Lower lobe of right lung (tissue), 2 donors: ENCODE data around the gene SPRY4. TPM values are rescaled to one million over a fixed set of nuclear protein-coding genes. Genes with fewer than 3 reads are reported as not detected.

Experiments used
- ATAC-seq, 2 donors: fragments of 200-7000 bp; cut with Tn5 transposase; one replicate each; pipeline ENCODE4 v1.9.1; 2020 to 2022; ENCODE audit warnings: mild to moderate bottlenecking in 2 of 2, moderate library complexity in 2 of 2
- DNase-seq: peaks from one replicate; pipeline ENCODE4 v3.0.0-alpha.2; 2020
- H3K27ac ChIP-seq: fragments of 200-600 bp; one replicate; pipeline ENCODE4 v1.8.0; 2022
- H3K27me3 ChIP-seq: fragments of 200-600 bp; one replicate; pipeline ENCODE4 v1.8.0; 2022; ENCODE audit warnings: low read depth
- H3K36me3 ChIP-seq: fragments of 200-600 bp; one replicate; pipeline ENCODE4 v1.8.0; 2022; ENCODE audit warnings: mild to moderate bottlenecking
- H3K4me1 ChIP-seq: fragments of 200-600 bp; one replicate; pipeline ENCODE4 v1.8.0; 2022
- H3K4me3 ChIP-seq: fragments of 200-600 bp; one replicate; pipeline ENCODE4 v1.8.0; 2022; ENCODE audit warnings: mild to moderate bottlenecking
- H3K9me3 ChIP-seq: fragments of 200-600 bp; one replicate; pipeline ENCODE4 v1.8.0; 2022
- intact Hi-C: fragments of 100-400 bp; cut with DNase I; formaldehyde crosslinking; loops from one replicate; pipeline ENCODE4 v1.11.0; 2022
- total RNA-seq: library from RNA; stranded (reverse); fragmentation: NEBNext Ultra II Directional; extraction: Animal tissue kit (Norgen Biotek cat#: 25700); gene quantifications from one replicate; pipeline ENCODE4 v1.2.1, GENCODE V29; 2021
- TF ChIP-seq, protein P1 (sequence below): fragments of 200-600 bp; IDR thresholded peaks from one replicate; pipeline ENCODE4 v1.8.0; 2022; ENCODE audit warnings: antibody characterized with exemption, mild to moderate bottlenecking
- donor health status: DM: no; HTN: yes; CAD: no; lungs with severe emphysema.

SPRY4 gene
- total RNA-seq, 1 donor from 2014 or later: 42.7 TPM

DNA sequence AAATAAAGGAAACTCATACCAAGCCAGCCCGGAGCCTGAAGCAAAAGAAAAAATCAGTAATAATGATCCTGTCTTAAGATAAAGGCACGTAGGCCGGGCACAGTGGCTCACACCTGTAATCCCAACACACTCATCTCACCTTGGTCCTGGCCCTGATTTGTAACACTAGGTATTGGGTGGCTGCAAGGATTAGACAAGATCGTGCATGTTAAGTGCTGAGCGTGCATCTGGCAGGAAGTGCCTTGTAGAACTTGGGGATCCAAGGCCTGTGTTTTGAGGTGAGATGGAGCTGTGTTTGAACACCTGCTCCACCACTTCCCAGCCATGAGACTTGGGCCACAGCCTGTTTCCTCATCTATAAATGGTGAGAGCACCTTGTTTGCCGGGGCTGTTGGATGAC is 41.5 kb downstream of the SPRY4 start:
- H3K36me3 ChIP-seq: no peaks in the 10 kb centered on the region
- H3K27ac ChIP-seq: no peak overlapping the region
- intact Hi-C loops: no loop called here
- TF ChIP-seq, protein P1, sequence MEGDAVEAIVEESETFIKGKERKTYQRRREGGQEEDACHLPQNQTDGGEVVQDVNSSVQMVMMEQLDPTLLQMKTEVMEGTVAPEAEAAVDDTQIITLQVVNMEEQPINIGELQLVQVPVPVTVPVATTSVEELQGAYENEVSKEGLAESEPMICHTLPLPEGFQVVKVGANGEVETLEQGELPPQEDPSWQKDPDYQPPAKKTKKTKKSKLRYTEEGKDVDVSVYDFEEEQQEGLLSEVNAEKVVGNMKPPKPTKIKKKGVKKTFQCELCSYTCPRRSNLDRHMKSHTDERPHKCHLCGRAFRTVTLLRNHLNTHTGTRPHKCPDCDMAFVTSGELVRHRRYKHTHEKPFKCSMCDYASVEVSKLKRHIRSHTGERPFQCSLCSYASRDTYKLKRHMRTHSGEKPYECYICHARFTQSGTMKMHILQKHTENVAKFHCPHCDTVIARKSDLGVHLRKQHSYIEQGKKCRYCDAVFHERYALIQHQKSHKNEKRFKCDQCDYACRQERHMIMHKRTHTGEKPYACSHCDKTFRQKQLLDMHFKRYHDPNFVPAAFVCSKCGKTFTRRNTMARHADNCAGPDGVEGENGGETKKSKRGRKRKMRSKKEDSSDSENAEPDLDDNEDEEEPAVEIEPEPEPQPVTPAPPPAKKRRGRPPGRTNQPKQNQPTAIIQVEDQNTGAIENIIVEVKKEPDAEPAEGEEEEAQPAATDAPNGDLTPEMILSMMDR: no peak
- peaks cover 6% of the 10 kb centered on the region for H3K4me1 ChIP-seq
- H3K27me3 ChIP-seq: no peaks in the 10 kb centered on the region
- H3K4me3 ChIP-seq: no peak overlapping the region
- ATAC-seq (no peak), DNase-seq (no peak)
- no peaks in the 10 kb centered on the region for H3K9me3 ChIP-seq

DNA sequence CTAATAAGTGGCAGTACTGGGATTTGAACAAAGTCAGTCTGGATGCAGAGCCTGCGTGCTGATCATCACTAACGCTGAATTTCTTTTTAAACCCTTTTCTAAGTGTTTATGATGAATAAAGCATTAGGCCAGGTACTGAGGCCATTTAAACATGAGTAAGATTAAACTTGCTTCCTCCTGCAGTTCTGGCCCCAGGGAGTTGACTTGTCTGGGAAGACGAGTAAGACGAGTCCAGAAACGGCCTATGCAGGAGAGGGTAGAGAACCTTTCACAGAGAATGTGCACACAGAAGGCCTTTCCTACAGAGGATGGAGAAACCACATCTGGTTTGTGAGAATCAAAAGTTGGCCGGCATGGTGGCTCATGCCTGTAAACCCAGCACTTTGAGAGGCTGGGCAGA is 42.9 kb downstream of the SPRY4 start:
- DNase-seq (no peak), ATAC-seq (no peak)
- no peaks in the 10 kb centered on the region for H3K36me3 ChIP-seq
- peaks cover 6% of the 10 kb centered on the region for H3K4me1 ChIP-seq
- H3K4me3 ChIP-seq: no peak overlapping the region
- TF ChIP-seq, protein P1: no peak
- H3K27ac ChIP-seq: no peak overlapping the region
- no peaks in the 10 kb centered on the region for H3K9me3 ChIP-seq
- H3K27me3 ChIP-seq: no peaks in the 10 kb centered on the region
- intact Hi-C loops: no loop called here

DNA sequence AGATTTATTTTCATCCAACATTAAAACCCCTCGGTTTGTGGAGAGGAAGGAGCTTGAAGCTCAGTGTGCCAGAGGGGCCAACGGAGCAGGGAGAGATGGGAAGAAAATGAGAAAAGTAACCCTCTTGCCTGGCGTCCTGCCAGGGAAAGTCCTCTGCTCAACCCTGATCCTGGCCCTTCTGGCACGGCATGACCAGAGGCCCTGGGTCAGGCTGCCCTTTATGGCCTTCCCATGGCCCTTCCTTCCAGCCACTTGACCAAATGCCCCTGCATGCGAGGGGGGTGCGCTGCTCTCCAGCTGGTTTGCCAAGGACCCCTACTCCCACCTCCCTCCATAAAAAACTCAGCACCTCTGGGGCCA is 43.8 kb downstream of the SPRY4 start:
- peak overlapping the region; percentile 64 for H3K27ac ChIP-seq
- H3K4me1 ChIP-seq: peaks cover 6% of the 10 kb centered on the region
- no peaks in the 10 kb centered on the region for H3K9me3 ChIP-seq
- intact Hi-C loops: no loop called here
- TF ChIP-seq, protein P1: no peak
- no peak for ATAC-seq
- H3K4me3 ChIP-seq: no peak overlapping the region
- no peak for DNase-seq
- no peaks in the 10 kb centered on the region for H3K36me3 ChIP-seq
- H3K27me3 ChIP-seq: no peaks in the 10 kb centered on the region

DNA sequence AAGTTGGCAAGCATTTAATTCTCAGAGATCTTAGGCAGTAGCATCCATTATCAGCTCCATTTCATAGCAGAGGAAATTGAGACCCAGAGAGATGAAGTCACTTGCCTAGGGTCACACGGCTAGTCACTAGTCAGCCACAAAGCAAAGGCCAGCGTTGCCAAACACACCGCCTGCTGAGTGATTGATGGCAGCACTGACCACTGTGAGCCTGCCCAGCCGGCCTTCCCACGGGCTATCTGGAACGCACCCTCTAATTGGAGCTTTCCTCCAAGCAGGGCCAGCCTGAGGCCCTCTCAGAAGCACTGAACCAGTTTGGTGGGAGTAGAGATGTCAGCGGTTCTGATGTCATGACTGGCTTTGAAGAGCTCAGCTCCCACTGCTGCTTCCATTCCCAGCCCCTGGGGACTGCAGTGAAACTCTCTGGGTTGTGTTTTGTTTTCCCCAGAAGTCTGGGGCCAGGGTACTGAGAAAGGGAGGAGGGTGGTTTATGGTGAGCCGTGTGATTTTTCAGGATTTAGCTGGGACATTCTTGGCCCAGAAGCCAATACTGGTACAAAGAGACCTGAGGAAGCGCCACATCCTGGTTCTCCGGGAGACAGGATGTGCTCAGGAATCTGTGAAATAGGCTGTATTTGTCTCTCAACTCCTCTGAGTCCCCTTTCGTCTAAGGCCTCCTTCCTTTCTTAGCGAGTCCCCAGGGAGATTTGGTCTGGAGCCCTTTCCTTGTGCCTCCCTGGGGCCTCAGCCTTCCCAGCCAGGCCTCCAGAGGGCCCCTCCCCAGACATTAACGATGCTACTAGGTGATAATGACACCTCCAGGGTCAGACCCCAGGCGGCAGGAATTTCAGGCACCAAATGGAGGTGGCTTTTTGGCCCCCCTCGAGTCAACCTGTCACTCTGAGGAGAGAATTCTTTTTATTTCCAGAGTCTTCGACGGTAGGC is 44.5 kb downstream of the SPRY4 start:
- no peaks in the 10 kb centered on the region for H3K27me3 ChIP-seq
- TF ChIP-seq, protein P1: no peak
- peak overlapping the region; percentile 64 for H3K27ac ChIP-seq
- H3K9me3 ChIP-seq: no peaks in the 10 kb centered on the region
- intact Hi-C loops: no loop called here
- no peak for DNase-seq
- H3K36me3 ChIP-seq: no peaks in the 10 kb centered on the region
- peaks cover 6% of the 10 kb centered on the region for H3K4me1 ChIP-seq
- H3K4me3 ChIP-seq: no peak overlapping the region
- ATAC-seq: peak; percentile 40 to 47

DNA sequence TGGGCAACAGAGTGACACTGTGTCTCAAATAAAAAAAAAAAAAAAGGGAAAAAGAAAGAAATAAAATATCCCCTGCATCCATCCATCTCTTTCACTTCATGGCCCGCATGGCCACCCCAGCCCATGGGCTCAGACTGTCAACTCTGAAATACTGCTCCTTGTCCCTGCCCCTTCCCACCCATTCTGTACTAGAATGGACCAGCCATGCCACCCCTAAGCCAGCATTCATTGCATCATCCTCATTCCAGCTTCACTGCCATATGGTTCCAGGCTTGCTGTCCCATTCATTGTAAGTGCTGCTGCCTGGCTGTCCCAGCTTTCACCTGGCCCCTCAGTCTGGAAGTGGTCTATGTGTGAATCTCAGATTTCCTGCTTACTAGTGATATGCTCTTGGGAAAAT is 46.2 kb downstream of the SPRY4 start:
- Histone ChIP-seq H3K4me1 (peaks cover 6% of the 10 kb centered on the region), H3K4me3 (no peak overlapping the region), H3K27ac (no peak overlapping the region), H3K9me3 (no peaks in the 10 kb centered on the region), H3K36me3 (no peaks in the 10 kb centered on the region), H3K27me3 (no peaks in the 10 kb centered on the region)
- no peak for ATAC-seq
- DNase-seq: no peak
- TF ChIP-seq, protein P1: no peak
- intact Hi-C loops: no loop called here
